ENCODE data around the gene FGF3.
A peak's percentile ranks its signal among the peaks of the same experiment; 100 is the strongest.

The FGF3 gene

GRCh38 chr11:69823641-69824265 is 4.5 kb upstream of the FGF3 start:
- no peak for DNase-seq

DNA sequence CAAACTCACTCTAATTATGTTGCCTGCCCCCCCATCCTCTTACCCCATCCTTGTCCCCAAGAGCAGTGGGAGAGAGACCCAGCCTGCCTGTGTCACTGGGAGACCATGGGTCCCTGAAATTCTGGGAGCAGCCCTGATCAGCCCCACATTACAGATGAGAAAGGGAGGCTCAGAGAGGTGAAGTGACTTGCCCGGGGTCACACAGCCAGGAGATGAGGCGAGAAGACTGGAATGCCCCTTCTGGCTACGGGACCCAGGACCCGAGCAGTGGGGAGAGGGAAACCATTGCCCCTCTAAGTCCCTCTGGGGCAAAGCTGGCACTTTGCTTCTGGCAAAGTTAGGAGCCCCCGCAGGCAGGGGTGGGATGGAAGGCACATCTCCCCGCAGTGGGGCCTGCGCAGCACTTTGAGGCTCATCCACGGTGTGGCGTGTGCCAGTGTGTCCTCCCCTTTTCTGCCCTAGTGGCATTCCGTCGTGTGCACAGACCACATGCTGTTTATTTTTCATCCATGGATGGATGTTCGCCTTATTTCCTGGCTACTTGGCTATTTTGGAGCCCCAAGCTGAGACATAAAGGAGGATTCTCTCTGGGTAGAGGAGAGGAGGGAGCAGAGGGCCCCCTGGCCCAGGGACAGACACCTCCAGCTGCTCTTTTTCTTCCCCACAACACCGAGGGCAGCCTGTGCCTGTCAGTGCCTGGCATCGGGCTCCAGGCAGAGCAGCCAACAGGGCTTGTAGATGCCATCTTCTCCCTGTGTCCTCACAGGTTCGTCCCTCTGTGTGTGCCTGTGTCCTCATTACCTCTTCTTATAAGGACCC is 3.7 kb upstream of the FGF3 start:
- no peak for DNase-seq

- DNase-seq = no peak
Observed at GRCh38 chr11:69821511-69822040, 2.4 kb upstream of the FGF3 start.

DNA sequence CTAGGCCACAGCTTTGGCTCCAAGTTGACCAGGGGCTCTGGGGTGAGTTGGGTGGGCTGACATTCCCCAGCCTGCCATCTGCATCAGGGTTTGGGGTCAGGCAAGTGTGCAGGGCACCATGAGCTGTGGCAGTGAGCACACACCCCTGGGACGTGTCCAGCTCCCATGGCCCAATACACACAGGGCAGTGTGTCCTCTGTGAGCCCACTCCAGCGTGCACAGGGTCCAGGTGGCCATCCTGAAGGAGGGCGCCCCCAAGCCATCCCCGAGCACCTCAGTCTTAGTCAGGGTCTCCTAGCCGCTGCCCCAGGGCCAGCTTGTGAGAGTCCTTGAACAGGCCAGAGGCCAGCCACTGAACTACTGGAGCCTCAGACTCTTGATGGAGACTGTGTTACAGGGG is 1.2 kb upstream of the FGF3 start:
- DNase-seq = no peak

DNA sequence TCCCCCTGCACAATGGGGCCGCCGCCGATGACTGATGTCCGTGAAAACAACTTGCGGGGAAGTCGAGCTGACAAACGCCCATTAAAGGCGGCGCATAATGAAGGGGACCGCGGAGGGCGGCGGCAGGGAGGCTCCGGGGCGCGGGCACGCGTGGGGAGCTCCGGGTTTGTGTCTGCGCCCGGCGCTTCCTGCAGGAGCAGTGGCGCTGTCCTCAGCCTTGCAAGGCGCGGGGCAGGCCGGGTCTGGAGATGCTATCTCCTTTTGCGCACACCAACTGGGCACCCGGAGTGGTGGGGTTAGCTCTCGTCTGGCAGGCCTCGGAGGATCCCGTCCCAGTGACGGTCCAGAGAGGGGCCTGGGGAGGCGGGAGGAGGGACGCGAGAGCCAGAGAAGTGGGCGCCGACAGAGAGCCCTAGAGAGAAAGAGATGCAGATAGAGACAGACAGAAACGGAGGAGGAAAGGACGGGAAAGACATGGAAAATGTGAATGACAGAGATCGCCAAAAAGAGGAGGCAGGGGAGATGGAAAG is 390 bp upstream of the FGF3 start:
- DNase-seq = no peak

DNA sequence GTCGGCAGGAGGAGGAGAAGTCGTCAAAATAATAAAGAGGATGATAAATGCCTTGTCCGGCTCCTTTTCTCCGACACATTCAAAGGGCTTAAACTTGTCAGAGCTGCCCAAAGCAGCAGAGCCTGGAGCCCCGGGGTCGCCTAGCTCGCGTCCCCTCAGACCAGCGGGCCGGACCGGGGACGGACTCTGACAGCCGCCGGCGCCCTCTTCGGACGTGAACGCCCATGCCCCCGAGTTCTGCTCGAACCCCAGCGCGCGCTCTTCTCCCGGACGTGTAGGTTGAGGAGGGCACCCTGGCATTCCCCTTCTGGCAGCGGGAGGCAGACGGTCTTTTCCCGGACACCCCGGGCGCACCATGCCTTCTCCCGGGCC is 999 bp downstream of the FGF3 start:
- no peak for DNase-seq

- DNase-seq = no peak
Observed at GRCh38 chr11:69817265-69818230, 1.7 kb downstream of the FGF3 start.

DNA sequence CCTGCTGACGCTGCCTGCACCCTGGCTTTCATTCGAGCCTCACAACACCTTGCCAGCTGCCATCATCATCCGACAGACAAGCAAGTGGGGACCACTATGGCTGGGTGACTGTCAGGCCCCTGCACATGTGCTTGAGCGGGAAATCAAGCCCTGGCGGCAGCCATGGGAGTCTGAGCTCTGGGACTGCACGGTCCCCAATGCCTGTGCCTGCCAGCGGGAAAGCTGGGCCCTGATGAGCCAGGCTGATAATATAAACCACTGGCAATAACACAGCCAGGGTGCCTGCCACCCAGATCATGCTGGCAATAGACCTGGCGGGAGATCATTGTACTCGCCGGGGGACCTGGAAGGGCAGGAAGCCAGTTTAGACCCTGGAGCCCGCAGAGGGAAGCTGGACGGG is 2.5 kb downstream of the FGF3 start:
- DNase-seq = no peak

- no peak for DNase-seq
Observed at GRCh38 chr11:69815973-69816372, 3.2 kb downstream of the FGF3 start.

- no peak for DNase-seq
Observed at GRCh38 chr11:69814902-69815301, 4.3 kb downstream of the FGF3 start.

DNA sequence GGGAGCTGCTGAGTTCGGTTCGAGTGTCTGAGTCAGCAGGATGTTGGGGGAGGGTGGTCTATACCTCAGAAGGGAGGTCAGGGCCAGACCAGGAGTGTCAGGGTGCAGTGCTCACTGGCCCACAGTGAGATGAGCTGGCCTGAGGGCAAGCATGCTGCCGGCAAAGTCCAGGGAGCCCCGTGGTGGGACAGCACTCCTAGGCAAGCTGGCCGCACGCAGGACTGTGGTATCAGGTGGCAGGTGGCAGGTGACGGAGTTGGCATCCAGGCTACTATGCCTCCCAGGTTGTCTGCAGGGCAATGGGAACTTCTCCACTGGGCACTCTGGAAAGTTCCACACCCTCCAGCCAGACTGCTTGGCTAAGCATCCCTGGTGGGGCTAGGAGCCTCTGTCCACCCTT is 4.8 kb downstream of the FGF3 start:
- DNase-seq = no peak

- DNase-seq = no peak
Observed at GRCh38 chr11:69813839-69814238, 5.4 kb downstream of the FGF3 start.

DNA sequence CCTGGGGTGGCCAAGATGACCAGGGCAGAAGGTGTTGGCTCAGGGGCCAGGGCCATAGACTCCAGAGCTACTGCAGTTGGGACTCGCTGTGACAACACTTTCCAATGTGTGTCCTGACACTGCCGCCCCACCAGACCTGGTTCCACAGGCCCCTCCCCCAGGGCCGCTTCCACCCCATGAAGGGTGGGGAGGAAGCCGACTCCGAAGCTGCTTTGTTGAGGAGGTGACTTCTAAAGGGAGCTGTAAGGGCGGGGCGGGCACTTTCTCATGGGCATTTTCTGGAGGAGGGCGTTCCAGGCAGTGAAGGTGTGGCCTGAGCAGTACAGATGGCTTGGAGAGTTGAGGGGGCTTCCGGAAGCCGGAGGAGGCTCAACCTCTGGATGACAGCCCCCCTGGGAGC is 6.3 kb downstream of the FGF3 start:
- no peak for DNase-seq

DNA sequence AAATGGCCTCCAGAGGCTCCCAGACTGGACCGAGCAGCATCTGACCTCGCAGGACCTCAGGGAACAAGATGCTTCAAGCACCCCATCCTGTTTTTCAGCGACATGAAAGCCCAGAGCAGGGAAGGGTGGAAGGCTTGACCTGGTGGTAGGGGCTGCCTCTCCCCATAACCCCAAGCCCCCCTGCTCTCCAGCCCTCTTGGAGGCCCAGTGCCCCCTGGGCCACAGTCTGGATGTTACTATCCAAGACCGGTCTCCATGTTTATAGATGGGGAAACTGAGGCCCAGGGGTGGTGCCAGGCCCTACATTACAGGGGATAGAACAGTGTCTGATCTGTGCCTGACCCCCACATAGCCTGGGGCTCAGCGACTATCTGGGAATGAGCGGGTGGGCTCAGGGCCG is 7.0 kb downstream of the FGF3 start:
- DNase-seq = no peak

DNA sequence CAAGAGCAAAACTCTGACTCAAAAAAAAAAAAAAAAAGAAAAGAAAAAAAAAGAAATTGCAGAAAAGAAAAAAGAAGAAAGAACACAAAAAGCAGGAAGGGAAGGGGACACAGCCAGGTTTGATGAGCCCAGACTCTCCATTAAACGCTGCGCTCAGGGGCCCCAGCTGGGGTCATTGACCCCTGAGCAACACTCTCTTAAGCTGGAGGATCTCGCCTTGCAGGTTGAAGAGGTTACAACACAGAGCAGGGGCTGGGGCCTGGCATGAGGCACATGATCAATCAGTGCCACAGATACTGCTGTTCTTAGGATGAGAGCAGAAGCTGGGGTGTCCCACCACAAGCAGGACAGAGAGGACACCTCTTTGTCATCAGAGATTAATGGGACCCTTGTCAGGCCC is 7.8 kb downstream of the FGF3 start:
- no peak for DNase-seq

- DNase-seq = no peak
Observed at GRCh38 chr11:69810289-69811118, 8.7 kb downstream of the FGF3 start.

GRCh38 chr11:69808667-69809086 is 10.5 kb downstream of the FGF3 start:
- peak; percentile 52 for DNase-seq

- DNase-seq = peak; percentile 47
Observed at GRCh38 chr11:69807106-69807815, 12.0 kb downstream of the FGF3 start.

- no peak for DNase-seq
Observed at GRCh38 chr11:69804769-69805508, 14.3 kb downstream of the FGF3 start.

DNA sequence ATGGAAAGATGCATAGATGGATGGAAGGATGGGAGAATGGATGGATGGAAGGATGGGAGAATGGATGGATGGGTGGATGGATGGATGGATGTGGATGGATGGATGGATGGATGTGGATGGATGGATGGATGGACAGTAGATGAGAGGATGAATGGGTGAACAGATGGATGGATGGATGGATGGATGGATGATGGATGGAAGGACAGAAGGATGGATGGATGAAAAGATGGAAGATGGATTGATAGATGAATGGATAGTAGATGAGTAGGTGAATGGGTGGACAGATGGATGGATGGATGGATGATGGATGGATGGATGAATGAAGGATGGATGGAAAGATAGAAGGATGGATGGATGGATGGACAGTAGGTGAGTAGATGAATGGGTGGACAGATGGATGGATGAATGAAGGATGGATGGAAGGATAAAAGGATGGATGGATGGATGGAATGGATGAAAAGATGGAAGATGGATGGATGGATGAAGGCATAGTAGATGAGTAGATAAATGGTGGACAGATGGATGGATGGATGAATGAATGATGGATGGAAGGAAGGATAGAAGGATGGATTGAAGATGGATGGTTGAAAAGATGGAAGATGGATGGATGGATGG is 15.5 kb downstream of the FGF3 start:
- no peak for DNase-seq

All from fibroblast of skin of back (primary cell).